Measurements from ENCODE around the gene NARS2.
"Not testable (repeated sequence)": the region's sequence is repeated elsewhere in the genome, so short reads cannot be mapped to it uniquely, and the experiment has no call there.

NARS2 gene, protein sequence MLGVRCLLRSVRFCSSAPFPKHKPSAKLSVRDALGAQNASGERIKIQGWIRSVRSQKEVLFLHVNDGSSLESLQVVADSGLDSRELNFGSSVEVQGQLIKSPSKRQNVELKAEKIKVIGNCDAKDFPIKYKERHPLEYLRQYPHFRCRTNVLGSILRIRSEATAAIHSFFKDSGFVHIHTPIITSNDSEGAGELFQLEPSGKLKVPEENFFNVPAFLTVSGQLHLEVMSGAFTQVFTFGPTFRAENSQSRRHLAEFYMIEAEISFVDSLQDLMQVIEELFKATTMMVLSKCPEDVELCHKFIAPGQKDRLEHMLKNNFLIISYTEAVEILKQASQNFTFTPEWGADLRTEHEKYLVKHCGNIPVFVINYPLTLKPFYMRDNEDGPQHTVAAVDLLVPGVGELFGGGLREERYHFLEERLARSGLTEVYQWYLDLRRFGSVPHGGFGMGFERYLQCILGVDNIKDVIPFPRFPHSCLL

DNA sequence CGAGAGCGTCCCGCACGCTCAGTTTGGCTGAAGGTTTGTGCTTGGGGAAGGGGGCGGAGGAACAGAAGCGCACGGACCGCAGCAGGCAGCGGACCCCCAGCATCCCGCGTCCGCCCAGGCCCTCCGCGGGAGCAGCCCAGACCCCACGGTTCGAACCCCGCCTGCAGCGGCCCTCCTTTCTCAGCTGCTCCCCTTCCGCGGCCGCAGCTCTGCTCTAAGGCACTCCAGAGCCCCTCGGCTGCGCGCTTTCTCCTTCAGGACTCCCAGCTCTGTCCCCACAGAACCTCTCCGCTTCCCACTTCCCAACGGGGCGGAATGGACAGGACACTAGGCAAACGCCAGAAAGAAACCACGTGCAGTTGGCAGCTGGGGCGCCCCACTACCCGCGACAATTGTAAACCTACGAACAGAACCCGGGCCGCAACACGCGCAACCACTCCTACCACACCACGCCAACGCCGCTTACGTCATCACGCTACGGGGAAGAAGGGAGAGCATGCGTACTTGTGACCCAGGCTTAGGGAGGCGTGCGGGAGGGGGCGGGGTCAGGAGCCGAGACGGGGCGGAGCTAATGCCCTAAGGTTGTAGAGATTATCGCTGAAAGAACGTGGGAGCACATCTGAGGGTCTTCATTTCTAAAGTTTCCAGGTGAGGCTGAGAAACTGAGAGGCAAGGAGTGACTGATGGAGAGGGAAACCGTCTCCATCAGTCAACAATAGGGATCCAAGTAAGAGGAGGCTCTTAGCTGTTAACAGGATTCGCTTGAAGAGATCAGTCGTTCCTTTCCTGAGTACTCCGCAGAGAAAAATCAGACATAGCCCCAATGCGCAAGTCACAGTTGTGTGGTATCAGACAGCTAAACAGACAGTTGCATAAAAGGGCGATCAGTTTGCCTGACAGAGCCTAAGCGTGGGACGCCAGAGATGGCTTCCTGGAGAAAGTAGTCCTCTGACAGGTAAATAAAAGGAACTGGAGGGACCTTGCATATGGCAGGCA is at the start of gene NARS2:
TSS of gene NARS2 (minus strand) at position 479 of the 996 bp plus-strand sequence. CDS start at position 103, 376 bp downstream.
- peak; percentile 95 to 98 for DNase-seq

DNA sequence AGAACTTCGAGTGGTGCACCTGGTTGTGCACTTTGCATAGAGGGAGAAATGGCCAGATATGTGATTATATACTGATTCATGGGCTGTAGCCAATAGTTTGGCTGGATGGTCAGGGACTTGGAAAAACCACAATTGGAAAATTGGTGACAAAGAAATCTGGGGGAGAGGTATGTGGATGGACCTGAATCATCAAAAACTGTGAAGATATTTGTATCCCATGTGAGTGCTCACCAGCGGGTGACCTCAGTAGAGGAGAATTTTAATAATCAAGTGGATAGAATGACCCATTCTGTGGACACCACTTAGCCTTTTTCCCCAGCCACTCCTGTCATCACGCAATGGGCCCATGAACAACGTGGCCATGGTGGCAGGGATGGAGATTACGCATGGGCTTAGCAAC is 48.0 kb upstream of the NARS2 start:
- DNase-seq = no peak

DNA sequence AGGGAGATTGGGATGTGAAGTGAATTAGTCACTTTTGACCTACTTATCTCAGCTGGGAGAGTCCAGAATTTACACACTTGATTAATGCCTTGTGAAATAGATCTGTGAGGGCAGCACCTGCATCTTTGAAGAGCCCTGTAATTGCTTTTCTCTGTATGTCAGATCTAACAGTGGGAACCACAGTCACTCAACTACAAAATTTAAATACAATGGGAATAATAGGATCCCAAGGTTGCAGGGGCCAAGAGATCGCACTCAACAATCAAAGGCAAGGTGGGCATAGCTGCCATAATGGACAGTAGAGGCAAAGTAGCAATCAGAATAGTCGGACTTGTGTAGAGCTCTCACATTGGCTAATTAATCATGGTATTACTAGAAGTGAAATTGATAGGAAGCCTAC is 45.5 kb upstream of the NARS2 start:
- no peak for DNase-seq

DNA sequence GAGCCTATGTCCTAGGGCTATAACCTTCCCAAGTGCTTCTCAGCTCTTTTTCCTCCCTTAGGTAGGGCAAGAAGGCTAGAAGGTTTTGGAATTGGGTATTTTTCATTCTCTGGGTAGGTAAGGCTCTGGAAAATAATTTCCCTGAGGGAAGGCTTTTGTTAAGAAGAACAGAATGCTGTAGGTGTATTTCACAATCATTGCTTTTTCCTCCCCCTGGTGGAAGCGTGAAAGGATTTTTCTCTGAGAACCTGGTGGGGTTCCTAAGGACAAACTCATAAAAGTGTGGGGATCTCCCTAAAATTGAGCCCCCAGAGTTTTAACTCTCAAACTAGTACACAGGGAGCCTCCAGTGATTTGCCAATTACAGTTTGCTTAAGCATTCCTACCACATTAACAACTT is 41.1 kb upstream of the NARS2 start:
- no peak for DNase-seq

DNA sequence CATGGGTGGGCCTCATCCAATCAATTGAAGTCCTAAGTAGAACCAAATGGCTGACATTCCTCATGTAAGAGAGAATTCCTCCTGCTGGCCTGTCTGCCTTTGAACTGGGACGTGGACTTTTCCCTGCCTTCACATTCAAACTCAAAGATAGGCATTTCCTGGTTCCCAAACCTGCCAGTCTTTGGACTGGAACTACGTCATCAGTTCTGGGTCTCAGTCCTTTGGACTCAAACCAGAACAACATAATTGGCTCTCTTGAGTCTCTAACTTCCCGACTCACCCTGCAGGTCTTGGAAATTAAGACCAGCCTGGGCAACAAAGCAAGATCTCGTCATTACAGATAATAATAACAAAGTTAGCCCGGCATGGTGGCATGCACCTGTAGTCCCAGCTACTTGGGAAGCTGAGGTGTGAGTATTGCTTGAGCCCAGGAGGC is 38.7 kb upstream of the NARS2 start:
- DNase-seq = no peak

DNA sequence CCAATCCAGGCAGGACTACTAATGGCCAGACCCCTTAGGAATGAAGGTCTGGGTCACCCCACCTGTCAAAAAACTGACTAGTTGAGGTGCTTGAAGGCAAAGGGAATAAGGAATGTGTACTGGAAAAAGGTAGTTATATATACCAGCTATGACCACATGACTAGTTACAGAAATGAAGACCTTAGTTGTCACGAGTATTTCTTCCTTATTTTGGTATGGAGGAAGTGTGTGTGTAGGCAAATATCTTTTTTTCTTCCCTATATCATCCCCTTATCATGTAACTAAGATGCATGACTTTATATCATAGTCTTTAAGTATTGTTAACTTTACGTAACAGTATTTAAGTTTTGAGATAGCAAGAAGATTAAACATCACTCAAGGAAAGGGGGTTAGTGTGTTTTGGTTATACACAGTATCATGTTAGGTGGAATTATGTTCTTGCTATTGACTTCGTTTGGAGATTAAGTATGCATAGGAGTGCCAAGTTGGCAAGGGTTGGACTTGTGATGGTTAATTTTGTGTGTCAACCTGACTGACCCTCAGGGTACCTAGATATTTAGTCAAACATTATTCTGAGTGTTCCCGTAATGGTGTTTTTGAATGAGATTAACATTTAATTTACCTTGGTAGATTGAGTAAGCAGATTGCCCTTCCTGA is 38.2 kb upstream of the NARS2 start:
- DNase-seq = no peak

DNA sequence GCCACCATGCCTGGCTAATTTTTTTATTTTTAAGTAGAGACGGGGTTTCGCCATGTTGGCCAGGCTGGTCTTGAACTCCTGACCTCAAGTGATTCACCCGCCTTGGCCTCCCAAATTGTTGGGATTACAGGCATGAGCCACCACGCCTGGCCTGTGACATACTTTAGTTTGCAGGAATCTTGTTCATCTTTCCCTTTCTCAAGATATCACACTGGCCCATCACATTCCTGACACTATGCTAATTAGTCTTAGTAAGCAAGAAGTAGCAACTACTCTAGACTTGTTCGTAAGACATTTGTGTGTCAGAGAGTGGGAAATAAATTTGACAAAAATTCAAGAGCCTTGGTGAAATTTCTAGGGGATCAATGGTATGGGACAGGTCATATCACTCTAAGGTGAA is 34.7 kb upstream of the NARS2 start:
- not testable (repeated sequence) for DNase-seq

DNA sequence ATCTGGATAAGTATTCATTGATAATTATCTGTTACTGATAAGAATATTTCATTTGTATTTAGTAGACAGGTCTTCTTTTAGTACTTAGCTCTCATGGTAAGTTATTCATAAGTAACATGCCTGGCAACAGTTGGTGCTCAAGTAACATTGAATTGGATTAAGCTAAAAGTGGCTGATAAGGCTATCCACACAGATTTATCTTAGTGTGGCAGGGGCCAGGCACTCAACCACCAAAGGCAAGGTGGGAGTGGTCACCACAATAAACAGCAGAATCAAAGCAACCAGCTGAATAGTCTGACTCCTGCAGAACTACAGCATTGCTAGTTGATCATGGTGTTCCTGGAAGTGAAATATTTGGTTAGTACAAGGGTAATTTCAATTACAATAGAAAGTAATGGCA is 33.0 kb upstream of the NARS2 start:
- DNase-seq = no peak

DNA sequence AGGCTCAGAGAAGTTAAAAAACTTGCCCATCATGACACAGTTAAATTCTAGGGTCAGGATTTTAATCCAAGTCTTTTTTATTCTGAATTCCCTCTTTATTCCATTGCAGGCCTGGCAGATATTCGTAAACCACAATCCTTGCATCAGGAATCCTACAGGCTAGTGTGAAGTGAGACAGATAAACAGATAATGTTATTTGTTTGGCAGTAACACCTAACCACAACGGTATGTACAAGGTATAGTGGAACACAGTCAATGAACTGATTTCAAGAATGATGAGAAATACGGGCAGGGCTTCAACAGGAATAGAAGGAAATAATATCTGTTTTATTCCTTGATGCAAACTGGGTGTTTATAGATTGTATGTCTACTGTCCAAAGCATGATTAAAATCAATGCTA is 32.0 kb upstream of the NARS2 start:
- DNase-seq = no peak

DNA sequence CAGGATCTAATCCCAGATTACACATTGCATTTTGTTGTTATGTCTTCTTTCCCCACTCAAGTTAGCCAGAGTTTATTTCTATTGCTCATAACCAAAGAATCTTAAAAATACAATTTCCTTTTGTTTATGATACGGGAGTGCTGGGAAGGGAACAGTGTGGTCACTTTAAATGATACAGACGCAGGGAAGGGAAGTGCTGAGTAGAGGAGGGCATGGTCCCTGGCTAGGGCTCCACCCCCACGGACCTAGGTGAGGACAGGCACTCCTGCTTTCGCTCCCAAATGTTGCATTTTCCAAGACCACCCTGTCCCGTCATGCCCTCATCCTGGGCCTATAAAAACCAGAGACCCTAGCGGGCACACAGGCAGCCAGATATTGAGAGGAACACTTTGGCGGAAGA is 30.6 kb upstream of the NARS2 start:
- DNase-seq = no peak

DNA sequence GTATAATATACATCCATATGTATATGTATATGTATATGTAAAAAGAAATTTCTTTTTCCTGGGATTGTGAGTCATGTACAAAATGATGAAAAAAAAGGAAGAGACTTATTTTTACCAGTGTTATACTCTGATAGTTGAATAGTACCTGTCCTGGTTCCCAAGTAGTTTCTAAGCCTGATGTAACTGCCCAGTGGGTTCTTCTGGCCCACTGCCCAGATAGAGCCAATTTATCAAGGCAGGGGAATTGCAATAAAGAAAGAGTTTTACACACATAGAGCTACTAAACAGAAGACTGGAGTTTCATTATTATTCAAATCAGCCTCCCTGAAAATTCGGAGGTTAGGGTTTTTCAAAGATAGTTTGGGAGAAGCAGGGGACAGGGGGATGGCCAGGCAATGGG is 29.1 kb upstream of the NARS2 start:
- DNase-seq = no peak

DNA sequence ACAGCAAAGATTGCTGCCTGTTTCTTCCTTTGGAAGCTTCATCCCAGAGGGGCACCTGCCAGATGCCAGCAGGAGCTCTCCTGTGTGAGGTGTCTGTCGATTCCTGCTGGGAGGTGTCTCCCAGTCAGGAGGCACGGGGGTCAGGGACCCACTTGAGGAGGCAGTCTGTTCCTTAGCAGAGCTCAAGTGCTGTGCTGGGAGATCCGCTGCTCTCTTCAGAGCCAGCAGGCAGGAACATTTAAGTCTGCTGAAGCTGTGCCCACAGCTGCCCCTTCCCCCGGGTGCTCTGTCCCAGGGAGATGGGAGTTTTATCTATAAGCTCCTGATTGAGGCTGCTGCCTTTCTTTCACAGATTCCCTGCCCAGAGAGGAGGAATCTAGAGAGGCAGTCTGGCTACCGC is 28.1 kb upstream of the NARS2 start:
- not testable (repeated sequence) for DNase-seq

DNA sequence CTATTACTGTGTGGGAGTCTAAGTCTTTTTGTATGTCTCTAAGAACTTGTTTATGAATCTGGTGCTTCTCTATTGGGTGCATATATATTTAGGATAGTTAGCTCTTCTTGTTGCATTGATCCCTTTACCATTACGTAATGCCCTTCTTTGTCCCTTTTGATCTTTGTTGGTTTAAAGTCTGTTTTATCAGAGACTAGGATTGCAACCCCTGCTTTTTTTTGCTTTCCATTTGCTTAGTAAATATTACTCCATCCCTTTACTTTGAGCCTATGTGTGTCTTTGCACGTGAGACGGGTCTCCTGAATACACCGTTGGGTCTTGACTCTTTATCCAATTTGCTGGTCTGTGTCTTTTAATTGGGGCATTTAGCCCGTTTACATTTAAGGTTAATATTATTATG is 26.4 kb upstream of the NARS2 start:
- DNase-seq = not testable (repeated sequence)

DNA sequence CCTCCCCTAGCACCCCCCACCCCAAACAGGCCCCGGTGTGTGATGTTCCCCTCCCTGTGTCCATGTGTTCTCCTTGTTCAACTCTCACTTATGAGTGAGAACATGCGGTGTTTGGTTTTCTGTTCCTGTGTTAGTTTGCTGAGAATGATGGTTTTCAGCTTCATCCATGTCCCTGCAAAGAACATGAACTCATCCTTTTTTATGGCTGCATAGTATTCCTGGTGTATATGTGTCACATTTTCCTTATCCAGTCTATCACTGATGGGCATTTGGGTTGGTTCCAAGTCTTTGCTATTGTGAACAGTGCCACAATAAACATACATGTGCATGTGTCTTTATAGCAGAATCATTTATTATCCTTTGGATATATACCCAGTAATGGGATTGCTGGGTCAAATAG is 22.9 kb upstream of the NARS2 start:
- not testable (repeated sequence) for DNase-seq

DNA sequence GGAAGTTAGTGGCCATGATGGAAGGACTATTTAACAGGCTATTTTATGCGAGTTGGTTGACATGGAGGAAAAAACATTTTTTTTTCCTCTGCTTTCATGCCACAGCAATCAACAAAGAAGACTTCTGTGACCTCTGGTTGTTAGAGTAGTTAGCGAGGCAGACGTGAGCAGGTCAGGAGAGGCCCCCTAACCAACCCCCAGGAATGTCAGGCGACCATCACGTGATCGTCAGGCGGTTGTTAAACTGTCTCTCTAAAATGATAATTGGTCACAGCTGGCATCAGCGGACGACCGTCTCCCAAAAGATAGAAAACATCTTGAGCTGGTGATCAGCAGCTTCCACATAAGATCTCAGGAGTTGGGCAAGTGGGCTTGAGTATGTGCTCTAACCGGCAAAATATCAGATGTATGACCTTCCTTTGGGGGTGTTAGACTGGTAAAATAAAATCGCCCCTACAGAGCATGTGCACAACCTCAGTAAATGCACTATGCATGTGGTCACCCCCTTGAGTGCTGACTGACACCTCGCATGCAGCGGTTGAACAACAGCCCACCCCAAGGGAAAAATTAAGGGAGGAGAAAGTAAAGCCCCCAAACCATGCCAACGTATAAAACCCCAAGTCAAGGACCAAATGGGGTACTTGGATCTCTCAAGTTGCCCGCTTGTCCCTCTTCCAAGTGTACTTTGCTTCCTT is 20.9 kb upstream of the NARS2 start:
- no peak for DNase-seq

DNA sequence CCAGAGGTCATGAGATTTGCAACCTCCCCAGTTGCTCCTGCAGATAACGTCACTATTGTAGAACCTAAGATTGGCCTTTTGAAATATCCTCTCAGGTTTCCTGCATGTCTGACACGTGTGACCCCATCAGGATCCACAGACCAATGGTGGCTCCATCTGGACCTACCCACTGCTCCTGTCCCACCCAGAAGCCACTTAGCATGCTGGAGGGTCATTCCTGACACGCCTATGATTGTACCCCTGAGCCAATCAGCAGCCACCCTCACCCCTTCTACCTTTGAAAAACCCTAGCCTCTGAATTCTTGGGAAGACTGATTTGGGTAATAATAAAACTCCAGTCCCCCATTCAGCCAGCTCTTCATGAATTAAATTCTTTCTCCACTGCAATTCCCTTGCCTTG is 20.1 kb upstream of the NARS2 start:
- DNase-seq = no peak

DNA sequence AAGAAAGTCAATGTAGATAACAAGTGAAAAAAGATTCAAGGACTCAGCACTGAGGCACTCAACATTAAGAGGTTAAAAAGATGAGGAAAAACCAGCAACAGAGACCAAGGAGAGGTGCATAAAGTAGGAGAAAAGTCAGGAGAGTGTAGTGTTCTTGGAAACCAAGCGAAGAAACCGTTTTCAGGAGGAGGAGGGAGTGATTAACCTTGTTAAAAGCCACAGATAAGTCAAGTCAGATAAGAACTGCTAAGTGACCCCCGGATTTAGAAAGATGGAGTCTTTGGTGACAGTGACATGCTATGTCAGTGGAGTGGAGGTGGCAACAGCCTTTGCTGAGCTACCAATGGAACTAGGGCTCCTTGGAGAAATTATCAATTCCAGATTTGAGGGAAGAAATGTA is 13.9 kb upstream of the NARS2 start:
- no peak for DNase-seq

DNA sequence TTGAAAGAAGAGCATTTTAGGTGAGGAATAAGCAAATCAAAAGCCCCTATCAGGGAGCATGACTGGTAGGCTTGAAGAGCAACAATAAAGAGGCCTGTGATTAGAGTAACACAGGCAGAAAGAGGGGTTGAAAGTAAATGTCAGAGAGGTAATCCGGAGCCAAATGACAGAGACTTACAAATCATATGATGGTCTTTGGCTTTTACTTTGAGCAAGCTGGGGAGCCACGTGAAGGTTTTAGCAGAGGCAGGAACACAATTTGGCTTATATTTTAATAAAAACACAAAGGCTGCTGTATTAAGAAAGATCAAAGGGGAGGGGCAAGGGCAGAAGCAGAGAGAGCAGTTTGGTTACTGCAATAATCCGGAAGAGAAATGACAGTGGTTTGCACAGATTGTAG is 12.8 kb upstream of the NARS2 start:
- no peak for DNase-seq

DNA sequence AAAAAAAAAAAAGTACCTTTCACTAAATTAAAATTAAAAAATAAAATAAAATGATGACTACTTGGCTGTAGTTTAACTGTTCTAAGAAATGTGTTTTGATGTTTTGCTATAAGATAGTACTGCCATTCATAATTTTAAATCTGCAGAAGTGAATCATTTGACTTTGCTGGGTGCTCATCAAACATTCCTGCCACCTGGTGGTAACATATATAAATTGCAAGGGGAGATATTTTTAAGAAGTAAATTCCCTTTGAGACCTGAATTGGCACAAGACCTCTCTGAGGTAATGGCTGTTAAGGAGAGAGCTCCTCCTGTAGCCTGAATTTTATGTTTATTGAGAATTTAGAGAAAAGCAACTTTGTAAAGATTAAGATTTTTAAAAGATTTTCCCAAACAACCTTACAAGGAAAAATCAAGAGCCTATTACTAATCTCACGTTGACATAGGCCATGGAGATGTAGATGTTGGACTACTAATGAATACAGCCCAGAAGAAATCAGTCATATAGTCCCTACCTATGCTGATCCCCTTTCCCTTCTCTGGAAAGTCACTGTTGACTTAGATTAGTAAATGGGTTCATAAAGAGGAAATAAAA is 11.9 kb upstream of the NARS2 start:
- DNase-seq = no peak

DNA sequence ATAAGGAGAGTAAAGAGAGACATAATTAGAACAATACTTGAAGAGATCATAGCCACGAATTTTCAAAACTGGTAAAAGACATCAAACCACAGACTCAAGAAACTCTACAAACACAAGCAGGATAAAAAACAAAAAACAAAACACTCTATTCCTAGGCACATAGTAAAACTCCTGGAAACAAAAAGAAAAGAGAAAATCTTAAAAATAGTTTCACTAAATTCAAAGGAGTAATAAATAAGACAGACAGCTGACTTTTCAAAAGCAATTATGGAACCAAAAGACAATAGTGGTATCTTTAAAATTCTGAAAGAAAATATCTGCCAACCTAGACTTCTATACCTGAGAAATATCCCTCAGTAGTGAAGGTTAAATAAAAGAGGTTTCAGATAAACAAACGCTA is 9.2 kb upstream of the NARS2 start:
- DNase-seq = no peak

DNA sequence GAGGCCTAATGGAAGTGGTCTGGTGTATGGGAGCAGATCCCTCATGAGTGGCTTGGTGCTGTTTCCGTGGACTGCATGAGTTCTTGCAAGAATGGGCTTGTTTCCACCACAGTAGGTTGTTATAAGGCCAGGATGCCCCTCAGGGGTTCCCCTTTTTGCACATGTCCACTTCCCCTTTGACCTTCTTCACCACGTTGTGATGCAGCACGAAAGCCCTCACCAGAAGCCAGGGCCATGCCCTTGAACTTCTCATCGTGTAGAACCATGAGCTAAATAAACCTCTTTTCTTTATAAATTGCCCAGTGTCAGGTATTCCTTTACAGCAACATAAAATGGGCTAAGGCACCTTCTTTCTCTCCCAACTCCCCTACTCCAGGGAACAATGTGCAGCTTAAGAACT is 2.8 kb upstream of the NARS2 start:
- no peak for DNase-seq

DNA sequence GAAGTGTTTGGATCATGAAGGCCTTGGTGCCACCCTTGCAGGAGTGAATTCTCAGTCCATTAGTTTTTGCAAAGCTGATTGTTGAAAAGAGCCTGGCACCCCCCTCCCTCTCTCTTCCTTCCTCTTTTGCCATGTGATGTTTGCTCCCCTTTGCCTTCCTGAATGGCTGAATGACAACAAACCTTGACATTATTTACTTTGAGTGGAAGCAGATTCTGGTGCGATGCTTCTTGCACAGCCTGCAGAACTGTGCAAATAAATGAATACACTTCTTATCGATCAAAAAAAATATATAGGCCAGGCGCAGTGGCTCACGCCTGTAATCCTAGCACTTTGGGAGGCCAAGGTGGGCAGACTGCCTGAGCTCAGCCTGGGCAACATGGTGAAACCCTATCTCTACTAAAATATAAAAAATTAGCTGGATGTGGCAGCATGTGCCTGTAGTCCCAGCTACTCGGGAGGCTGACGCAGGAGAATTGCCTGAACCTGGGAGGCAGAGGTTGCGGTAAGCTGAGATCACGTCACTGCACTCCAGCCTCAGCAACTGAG is 2.0 kb upstream of the NARS2 start:
- no peak for DNase-seq

All from SW 1271 (cell line).